H54 (cell line): Measurements from ENCODE around the gene USP37.
"Not testable (repeated sequence)": the region's sequence is repeated elsewhere in the genome, so short reads cannot be mapped to it uniquely, and the experiment has no call there.

Experiments used
- DNase-seq: peaks from one replicate; pipeline ENCODE4 v3.0.0; 2011; ENCODE audit warnings: low spot score, mixed read lengths; ENCODE audit not compliant: insufficient read length
- FAIRE-seq: peaks from 3 replicates; lab custom pipeline; 2011; peaks lifted over from hg19 to GRCh38; lab: Jason Lieb, UNC
- POLR2A ChIP-seq: IDR thresholded peaks from 2 replicates; pipeline ENCODE4 v1.6.1; 2011; ENCODE audit warnings: low read depth, mild to moderate bottlenecking, low read length

USP37 gene

GRCh38 chr2:218570850-218571249 lies 2.7 kb upstream of the USP37 start:
- TF ChIP-seq POLR2A, result no peak
- no peak for DNase-seq
- no peak for FAIRE-seq

- no peak for FAIRE-seq
- TF ChIP-seq POLR2A, result no peak
- DNase-seq, result no peak
Observed at GRCh38 chr2:218569661-218570500, 1.7 kb upstream of the USP37 start.

- TF ChIP-seq POLR2A, result no peak
- peak; percentile 30 for DNase-seq
- FAIRE-seq, result no peak
Observed at GRCh38 chr2:218569038-218569431, 884 bp upstream of the USP37 start.

- no peak for DNase-seq
- FAIRE-seq, result no peak
- TF ChIP-seq POLR2A, result no peak
Observed at GRCh38 chr2:218567797-218568189, 358 bp downstream of the USP37 start.

DNA sequence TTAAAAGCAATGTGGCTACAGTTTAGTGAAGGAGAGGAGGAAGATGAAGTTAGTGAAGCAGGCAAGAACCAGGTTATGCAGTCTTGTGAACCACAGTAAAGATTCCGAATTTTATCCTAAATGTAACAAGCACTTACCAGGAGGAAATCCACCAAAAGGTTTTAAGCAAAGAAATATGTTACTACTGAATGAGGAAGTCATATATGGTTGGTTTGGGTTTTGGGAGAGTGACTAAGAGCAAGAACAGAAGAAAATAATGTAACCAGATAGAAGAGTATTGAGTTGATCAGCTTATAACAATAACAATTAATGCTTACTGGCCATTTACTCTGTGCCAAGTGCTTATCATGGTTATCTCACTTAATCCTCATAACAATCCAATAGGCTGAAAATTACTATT lies 1.9 kb downstream of the USP37 start:
- no peak for TF ChIP-seq POLR2A
- FAIRE-seq, result no peak
- DNase-seq, result no peak

DNA sequence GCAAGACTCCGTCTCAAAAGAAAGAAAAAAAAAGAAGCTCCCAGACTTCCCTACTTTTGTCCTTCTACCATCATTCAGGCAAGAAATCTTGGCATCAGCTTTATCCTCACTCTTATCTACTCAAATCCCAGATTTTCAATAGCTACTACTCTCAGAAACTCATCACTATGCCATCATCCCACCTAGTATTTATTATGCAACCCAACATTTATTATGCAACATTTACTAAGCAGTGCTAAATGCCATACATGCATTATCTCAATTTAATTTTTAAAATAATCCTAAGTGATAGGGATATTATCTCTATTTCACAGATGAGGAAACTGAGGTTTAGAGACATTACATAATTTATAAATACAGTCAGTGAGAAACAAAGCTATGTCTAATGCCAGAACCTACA lies 4.1 kb downstream of the USP37 start:
- DNase-seq (no peak), FAIRE-seq (no peak)
- no peak for TF ChIP-seq POLR2A

DNA sequence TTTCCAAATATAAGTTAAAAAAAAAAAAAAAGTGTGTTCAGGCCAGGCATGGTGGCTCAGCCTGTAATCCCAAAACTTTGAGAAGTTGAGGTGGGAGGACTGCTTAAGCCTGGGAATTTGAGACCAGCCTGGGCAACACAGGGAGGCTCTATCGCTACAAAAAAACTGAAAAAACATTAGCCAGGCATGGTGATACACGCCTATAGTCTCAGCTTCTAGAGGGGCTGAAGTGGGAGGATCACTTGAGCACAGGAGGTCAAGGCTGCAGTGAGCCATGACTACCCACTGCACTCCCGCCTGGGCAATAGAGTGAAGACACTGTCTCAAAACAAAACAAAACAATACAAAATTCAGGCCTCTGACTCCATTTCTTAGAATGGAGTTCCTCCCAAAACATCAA lies 9.2 kb downstream of the USP37 start:
- DNase-seq (no peak), FAIRE-seq (no peak)
- no peak for TF ChIP-seq POLR2A

DNA sequence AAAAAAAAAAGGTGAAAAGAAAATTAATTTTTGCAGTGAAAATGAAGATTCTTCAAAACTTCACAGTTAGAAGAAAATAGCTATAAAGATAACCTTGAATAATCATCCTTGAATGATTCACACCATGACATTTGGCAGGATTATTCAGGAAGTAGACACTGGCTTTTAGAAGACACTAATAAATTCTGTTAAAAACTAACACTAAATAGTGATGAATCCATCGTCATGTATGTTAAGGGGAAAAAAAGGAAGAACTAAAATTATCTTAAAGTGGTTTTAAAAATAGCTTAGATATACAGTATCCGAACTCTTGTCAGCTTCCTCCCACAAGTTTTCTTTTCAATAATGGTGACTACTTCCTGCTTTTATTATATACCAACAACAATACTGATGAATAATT lies 10.2 kb downstream of the USP37 start:
- no peak for FAIRE-seq
- no peak for TF ChIP-seq POLR2A
- DNase-seq, result no peak

GRCh38 chr2:218555527-218555926 lies 12.6 kb downstream of the USP37 start:
- no peak for DNase-seq
- no peak for TF ChIP-seq POLR2A
- no peak for FAIRE-seq

GRCh38 chr2:218554225-218554624 lies 13.9 kb downstream of the USP37 start:
- DNase-seq, FAIRE-seq: not testable (repeated sequence)

GRCh38 chr2:218547978-218548377 lies 20.2 kb downstream of the USP37 start:
- TF ChIP-seq POLR2A, result no peak
- DNase-seq, result no peak
- FAIRE-seq, result no peak

DNA sequence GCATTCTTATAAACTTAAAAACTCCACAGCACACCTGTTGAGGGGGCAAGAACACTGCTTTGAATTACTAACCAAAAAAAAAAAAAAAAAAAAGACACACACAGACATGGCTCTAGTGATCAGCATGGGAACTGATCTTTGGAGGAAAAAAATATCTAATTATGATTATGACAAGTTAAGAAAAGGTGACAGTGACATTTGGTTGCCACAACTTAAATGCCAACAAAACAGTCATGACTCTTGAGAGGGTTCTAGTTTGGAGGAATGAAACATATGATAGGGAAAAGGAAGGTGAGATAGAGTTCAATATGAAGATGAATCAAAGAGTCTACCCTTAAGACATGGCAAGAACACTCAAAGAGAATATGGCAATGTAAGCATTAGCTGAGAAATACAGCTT lies 20.6 kb downstream of the USP37 start:
- DNase-seq, result no peak

DNA sequence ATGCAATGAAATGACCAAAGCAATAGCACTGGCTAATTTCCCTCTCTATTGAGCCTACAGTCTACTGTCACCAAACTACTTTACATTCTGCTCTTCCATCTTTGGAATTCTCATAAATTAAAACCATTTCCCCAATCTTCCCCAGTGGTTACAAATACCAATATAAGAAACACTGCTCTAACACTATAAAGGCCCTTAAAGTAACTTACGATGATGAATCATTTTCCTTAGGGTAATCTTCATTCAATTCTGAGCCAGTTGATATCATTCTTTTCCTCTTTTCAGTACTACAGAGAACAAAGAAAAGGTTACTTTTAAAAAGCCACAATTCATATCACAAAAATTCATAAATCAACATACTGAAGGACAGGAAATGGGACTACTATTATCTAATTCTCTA lies 22.1 kb downstream of the USP37 start:
- DNase-seq (no peak), FAIRE-seq (no peak)
- TF ChIP-seq POLR2A, result no peak

More for the DNA sequence above, 20.6 kb downstream of the USP37 start:
- no peak for TF ChIP-seq POLR2A
- no peak for FAIRE-seq

- FAIRE-seq (no peak), DNase-seq (no peak)
- no peak for TF ChIP-seq POLR2A
Observed at GRCh38 chr2:218540015-218540414, 28.1 kb downstream of the USP37 start.

DNA sequence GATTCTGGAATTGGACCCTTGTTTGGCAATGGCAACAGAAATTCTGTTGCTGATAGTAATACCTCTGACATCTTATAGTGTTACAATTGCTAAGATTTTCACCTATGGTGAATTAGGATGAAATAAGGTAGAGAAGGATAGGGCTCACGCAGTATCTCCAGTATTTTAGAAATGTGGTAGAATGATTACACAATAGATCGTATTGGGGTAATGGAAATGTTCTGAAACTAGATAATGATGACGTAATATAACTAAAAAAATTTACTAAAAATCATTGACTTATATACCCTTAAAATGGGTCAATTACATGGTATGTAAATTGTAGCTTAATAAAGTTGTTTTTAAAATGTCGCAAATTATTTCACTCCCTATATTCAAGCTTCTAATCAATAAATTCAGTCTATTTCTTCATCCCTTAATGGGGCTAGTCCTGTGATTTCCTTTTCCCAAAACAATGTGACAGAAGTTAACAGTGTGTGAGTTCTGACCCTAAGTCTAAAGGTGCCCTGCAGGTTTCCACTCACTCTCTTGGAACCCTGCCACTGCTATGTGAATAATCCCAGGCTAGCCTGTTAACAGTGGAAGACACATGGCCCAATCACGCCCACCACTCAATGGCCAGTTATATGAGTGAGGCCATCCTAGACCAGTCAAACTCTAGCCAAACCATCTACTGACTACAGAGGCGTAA lies 31.2 kb downstream of the USP37 start:
- FAIRE-seq (peak; percentile 62), DNase-seq (no peak)
- TF ChIP-seq POLR2A, result no peak
